Activated naive CD4-positive, alpha-beta T cell treated with anti-CD3 and anti-CD28 coated beads, Interleukin-2, amount 50 U/mL, for 72 hours (primary cell): Measurements from ENCODE around the gene SSBP3. TPM values are rescaled to one million over a fixed set of nuclear protein-coding genes. Genes with fewer than 3 reads are reported as not detected.
"Not testable (repeated sequence)": the region's sequence is repeated elsewhere in the genome, so short reads cannot be mapped to it uniquely, and the experiment has no call there.

Source experiments
- ATAC-seq, 2 donors: fragments of 150-1000 bp; cut with Tn5 transposase; 2 replicates each; pipeline ENCODE4 v1.10.0; 2021; ENCODE audit warnings: mild to moderate bottlenecking in 2 of 2, moderate library complexity in 2 of 2
- DNase-seq, 2 donors: peaks; one replicate each; pipeline ENCODE4 v3.0.0; 2021 to 2022; ENCODE audit warnings: low spot score in 2 of 2
- H3K27ac Mint-ChIP-seq, 2 donors: one replicate each; pipeline ENCODE4 v1.8.0; 2022; ENCODE audit warnings: mild to moderate bottlenecking in 2 of 2, mixed read lengths in 2 of 2
- H3K36me3 Mint-ChIP-seq, 2 donors: one replicate each; pipeline ENCODE4 v1.8.0; 2022; ENCODE audit warnings: mixed read lengths in 2 of 2
- H3K9me3 Mint-ChIP-seq, 2 donors: one replicate each; pipeline ENCODE4 v1.8.0; 2022; ENCODE audit warnings: mixed read lengths in 2 of 2
- total RNA-seq, 2 donors: library from RNA; stranded (reverse); gene quantifications; one replicate each; pipeline ENCODE4 v1.2.3, GENCODE V29; 2022

The SSBP3 gene
- total RNA-seq, 2 donors from 2014 or later, result 66.1 to 80.4 TPM

DNA sequence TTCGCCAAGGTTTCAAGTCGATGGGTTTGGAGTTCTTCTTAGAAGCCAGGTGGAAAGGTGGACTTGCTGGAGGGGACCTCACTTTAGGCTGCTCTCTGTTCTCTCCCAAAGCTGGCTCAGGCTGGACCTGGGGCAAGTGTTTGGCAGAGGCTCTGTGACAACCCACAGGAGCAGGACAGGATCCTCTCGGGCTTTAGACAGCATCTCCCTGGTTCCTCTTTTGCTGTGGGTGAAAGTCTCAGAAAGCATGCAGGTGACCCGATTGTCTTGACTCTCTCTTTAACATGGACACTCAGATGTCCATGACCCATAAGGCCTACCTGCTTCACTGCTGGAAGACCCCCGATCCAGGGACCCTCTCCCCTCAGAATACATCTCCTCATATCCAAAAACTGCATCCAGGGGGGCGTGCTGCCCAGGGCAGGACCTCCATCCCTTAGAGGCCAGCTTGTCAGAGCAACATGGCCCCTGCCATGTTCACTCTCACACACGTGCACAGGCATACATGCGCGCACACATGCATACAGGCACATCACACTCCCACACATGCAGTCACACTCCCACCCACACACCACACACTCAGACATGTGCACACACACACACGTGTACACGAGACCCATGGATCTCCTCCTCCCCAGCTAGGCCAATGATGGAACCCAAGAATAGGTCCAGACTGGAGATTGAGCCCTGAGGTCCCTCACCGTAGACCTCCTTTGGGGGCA, 184.9 kb downstream of the SSBP3 start:
- H3K36me3 Mint-ChIP-seq, result peaks cover 6% of the 10 kb centered on the region in 2 donors
- peak overlapping the region; percentile 65 to 79 for H3K27ac Mint-ChIP-seq
- H3K9me3 Mint-ChIP-seq, result no peaks in the 10 kb centered on the region
- peak in 1 of 2 donors; percentile 6 for ATAC-seq
- no peak for DNase-seq

DNA sequence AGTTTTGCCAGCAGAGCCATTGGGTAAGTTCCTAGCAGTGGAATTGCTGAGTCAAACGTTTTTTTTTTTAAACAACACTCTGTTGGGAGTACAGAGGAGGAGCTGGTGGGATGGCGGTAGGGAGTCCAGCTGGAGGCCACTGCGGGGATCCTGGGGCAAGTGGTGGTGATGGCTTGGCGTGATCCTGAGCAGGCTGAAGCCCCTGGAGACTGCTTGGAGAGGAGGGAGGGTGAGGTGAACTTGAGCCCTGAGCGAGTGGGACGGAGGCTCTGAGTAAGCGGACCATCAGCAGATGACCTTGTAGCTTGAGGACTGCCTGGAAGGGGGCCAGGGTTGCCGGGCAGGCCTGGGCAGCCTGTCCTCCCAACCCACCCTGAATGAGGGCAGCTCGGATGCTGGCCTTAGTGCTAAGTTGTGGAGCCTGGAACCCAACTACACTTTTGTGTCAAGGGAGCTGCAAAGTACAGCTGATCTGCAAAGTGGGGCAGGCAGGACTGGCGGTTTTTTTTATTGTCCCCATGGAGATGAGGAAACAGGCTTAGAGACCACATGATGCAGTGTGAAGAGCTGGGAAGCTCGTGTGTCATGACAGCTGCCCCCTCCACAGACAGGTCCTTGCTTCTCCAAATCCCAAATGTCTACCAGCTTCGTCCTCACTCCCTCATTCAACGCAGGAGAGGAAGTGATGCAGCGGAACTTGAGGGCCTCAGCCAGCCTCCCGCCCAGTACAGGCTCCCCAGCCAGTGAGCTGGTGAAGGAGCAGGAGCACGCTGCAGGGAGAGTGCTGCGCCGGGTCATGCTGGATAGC, 186.0 kb downstream of the SSBP3 start:
- Mint-ChIP-seq H3K27ac (peak overlapping the region; percentile 64 to 88), H3K36me3 (peaks cover 6 to 7% of the 10 kb centered on the region in 2 donors), H3K9me3 (no peaks in the 10 kb centered on the region)
- ATAC-seq (no peak), DNase-seq (no peak)

DNA sequence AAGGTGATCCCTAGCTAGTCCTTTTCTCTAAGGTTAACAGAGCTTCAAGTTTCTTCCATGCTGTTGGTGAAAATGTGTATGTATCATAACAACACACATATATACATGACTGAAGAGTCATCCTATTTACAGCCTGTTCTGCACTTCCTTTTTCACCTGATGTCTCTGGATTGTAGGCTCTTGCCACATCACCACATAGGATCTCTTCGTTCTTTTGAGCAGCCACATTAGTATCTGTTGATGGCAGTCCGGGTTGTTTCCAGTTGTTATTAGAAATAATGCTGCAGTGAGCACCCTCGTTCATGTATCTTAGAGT, 186.5 kb downstream of the SSBP3 start:
- no peaks in the 10 kb centered on the region for H3K9me3 Mint-ChIP-seq
- peaks cover 6 to 7% of the 10 kb centered on the region in 2 donors for H3K36me3 Mint-ChIP-seq
- no peak for ATAC-seq
- H3K27ac Mint-ChIP-seq, result peak overlapping the region; percentile 64 to 89
- no peak for DNase-seq

DNA sequence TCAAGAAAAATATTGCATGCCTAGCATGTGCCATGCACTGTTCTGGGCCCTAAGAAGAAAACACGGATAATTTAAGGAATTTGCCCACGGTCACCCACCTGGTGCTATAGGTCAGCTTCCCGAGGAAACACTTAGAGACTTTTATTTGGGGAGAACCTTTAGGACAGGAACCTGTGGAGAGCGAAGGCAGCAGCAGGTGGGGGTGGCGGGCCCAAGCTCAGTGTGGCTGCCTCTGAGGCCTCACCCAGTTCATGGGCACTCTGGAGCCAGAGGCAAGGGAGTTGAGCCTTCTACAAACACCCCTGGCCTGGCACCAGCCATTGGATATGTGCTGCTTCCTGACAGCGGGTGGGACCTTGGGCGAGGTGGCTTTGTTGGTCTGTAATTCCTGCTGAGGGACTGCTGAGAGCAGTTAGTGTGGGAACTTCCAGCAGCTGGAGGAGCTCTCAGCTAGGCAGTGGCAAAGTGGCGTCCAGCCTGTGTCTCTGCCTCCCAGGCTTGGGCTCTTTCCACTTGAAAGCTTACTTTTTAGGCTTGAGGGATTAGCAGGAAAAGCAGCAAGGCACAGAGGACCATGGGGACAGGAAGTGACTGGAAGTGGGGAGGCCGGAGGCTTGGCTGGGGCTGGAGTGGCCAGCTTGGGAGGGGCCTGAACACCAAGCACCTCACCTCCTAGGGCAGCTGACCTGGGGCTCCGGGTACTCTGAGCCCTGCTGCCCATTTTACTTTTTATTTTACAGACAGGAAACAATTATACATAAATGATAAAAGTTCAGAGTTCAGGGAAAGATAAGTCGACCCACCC, 187.1 kb downstream of the SSBP3 start:
- no peaks in the 10 kb centered on the region for H3K9me3 Mint-ChIP-seq
- no peak for DNase-seq
- peaks cover 6 to 7% of the 10 kb centered on the region in 2 donors for H3K36me3 Mint-ChIP-seq
- no peak for ATAC-seq
- peak overlapping the region; percentile 64 to 89 for H3K27ac Mint-ChIP-seq

DNA sequence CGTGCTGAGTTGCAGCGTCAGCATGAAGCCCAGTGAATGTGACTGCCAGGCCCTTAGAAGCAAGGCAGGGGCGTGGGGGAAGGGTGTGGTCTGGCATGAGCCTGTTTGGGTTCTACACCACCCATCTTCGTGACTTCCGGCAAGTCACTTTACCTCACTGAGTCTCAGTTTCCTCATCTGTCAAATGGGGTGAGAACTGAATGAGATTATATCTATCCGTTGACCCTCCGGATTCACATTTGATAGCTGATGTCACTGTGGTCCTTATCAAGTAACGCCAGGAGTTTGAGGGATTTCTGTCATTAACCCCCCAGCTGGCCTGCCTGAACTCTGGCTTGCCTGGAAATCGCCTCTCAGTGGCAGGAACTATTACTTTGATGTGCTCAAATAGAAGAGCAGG, 190.7 kb downstream of the SSBP3 start:
- no peaks in the 10 kb centered on the region for H3K9me3 Mint-ChIP-seq
- H3K27ac Mint-ChIP-seq, result no peak overlapping the region
- ATAC-seq (no peak), DNase-seq (no peak)
- H3K36me3 Mint-ChIP-seq, result peaks cover 14 to 19% of the 10 kb centered on the region in 2 donors

DNA sequence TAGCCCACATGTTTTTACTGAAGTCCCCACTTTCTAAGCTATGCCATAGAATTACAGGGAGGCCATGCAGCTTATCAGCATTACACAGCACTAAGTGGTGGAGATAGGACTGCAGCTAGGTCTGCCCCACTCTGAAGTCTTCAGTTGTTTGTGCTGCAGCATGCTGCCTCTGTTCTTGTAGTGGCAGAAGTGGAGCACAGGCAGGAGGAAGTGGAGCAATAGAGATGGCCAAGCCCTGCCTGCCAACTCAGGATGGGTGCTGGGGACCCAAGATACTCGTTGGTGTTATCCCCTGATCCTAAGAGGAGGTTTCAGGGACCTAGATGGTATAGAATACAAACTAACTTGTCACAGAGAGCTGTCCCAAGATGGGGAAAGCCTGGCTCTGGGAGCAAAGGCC, 193.3 kb downstream of the SSBP3 start:
- no peak for DNase-seq
- Mint-ChIP-seq H3K36me3 (peaks cover 19 to 24% of the 10 kb centered on the region in 2 donors), H3K27ac (peak overlapping the region in 1 of 2 donors; percentile 16), H3K9me3 (no peaks in the 10 kb centered on the region)
- no peak for ATAC-seq

DNA sequence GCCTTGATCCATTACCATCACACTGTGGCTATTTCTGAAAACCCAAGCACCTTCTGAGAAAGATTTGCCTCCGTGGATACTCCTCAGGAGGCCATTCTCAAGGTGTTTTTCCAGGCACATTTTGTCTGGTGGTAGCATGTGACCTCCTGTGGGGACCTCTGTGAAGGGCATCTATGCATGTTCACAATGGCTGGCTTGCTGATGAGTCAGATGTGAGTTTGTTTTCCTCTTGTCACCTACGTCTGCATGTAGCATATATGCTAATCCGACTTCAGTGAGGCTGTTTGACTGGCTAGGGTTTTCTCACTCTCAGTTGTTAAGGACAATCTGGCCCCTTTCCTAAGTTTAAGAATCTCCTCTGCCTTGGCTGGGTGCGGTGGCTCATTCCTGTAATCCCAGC, 198.3 kb downstream of the SSBP3 start:
- not testable (repeated sequence) for DNase-seq
- peak overlapping the region in 1 of 2 donors; percentile 32 for H3K27ac Mint-ChIP-seq
- ATAC-seq, result peak; percentile 31 to 38

DNA sequence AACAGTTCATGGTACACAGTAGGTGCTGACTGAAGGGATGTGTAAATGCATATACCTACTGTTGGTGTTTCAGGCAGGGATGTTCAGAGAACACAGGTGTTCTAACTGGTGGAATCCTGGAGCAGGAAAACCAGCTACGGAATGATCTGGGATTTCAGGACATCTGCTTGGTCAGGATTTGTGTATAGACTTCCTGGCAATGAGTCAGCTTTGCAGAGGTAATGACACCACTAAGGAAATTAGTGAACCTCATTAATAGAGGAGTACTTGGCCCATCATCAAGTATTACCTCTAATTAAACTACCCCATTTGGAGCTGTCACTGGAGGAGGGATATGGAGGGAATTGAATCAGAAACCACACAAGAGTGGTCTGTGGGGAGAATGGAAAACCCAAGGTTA, 198.9 kb downstream of the SSBP3 start:
- H3K36me3 Mint-ChIP-seq, result peaks cover 28% of the 10 kb centered on the region in 2 donors
- H3K9me3 Mint-ChIP-seq, result no peaks in the 10 kb centered on the region
- no peak for DNase-seq
- H3K27ac Mint-ChIP-seq, result peak overlapping the region; percentile 25 to 90
- ATAC-seq, result no peak

More for the DNA sequence above, 198.3 kb downstream of the SSBP3 start:
- peaks cover 23 to 28% of the 10 kb centered on the region in 2 donors for H3K36me3 Mint-ChIP-seq
- not testable (repeated sequence) for H3K9me3 Mint-ChIP-seq

DNA sequence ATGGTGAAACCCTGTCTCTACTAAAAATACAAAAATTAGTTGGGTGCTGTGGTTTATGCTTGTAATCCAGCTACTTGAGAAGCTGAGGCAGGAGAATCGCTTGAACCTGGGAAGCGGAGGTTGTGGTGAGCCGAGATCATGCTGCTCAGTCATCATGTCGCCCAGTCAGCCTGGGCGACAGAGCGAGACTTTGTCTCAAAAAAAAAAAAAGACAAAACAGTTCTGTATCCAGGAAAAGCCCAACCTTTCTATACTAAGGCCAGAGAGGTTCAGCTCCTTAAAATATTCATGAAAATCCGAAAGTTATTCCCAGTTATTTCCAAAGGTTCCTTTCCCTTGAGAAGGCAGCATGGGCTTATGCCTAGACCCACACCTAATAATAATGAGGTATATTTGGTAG, 202.0 kb downstream of the SSBP3 start:
- ATAC-seq (no peak), DNase-seq (no peak)
- peaks cover 27% of the 10 kb centered on the region in 2 donors for H3K36me3 Mint-ChIP-seq
- no peaks in the 10 kb centered on the region for H3K9me3 Mint-ChIP-seq
- H3K27ac Mint-ChIP-seq, result no peak overlapping the region

DNA sequence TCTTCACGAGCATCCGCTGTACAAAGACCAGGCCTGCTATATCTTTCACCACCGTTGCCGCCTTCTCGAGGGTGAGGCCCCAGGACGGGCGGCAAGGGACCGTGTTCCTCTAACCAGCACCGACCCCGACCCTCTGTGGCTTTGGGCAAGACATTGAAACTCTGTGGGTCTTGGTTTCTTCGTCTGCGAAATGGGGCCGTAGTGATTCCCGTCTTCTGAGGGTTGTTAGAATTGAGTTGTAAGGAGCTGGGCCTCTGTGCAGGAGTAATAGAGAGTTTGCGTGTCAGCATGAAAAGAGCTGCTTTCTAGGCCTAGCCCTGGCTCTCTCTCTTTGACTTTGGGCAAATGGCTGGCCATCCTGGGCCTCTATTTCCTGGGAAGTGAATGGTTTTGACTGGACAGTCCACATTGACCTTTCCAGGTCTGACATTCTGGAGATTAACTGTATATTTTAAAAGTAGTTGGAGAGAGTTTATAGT, 205.6 kb downstream of the SSBP3 start:
- peaks cover 16 to 18% of the 10 kb centered on the region in 2 donors for H3K36me3 Mint-ChIP-seq
- ATAC-seq (peak in 1 of 2 donors; percentile 13), DNase-seq (no peak)
- peak overlapping the region; percentile 89 to 96 for H3K27ac Mint-ChIP-seq
- H3K9me3 Mint-ChIP-seq, result no peaks in the 10 kb centered on the region

DNA sequence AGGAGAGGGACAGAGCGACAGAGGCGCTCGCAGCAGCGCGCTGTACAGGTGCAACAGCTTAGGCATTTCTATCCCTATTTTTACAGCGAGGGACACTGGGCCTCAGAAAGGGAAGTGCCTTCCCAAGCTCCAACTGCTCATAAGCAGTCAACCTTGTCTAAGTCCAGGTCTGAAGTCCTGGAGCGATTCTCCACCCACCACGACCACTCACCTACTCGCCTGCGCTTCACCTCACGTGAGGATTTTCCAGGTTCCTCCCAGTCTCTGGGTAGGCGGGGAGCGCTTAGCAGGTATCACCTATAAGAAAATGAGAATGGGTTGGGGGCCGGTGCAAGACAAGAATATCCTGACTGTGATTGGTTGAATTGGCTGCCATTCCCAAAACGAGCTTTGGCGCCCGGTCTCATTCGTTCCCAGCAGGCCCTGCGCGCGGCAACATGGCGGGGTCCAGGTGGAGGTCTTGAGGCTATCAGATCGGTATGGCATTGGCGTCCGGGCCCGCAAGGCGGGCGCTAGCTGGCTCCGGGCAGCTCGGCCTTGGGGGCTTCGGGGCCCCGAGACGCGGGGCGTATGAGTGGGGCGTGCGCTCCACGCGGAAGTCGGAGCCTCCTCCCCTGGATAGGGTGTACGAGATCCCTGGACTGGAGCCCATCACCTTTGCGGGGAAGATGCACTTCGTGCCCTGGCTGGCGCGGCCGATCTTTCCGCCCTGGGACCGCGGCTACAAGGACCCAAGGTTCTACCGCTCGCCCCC, 206.3 kb downstream of the SSBP3 start, which contains the start of the genes CYB5RL and MRPL37:
TSS of gene CYB5RL (minus strand) at position 266 of the 754 bp plus-strand sequence. CDS start 4,414 bp downstream, outside the sequence.
TSS of gene MRPL37 (plus strand) at position 403 of the 754 bp plus-strand sequence. CDS start at position 480, 77 bp downstream.
- DNase-seq, result peak; percentile 87 to 92
- peaks cover 10 to 18% of the 10 kb centered on the region in 2 donors for H3K36me3 Mint-ChIP-seq
- peak; percentile 98 to 99 for ATAC-seq
- peak within 1 kb of the TSS; percentile 89 to 96 for H3K27ac Mint-ChIP-seq
- no peaks in the 10 kb centered on the region for H3K9me3 Mint-ChIP-seq

DNA sequence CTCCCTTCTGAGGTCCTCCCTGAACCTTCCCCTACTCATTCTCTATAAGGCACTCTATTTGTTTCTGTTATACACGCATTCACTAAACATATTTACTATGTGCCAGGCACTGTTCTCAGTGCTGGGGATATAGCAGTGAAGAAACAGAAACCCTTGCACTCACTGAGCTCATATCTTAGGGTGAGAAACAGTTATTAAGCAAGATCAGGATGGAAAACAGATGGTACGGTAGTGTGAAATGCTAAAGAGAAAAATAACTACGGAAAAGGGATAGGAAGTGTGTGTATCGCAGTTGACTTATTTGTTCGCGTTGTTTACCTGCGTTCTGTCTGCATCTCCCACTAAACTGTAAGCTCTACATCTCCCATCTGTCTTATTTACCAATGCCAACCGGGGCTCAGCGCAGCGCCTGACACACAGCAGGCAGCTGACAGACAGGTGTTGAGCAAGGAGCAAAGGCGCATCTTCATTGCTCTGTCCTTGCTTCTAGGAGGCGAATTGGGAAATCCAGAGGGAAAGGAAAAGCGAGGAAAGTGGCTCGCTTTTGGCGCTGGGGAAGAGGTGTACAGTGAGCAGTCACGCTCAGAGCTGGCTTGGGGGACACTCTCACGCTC, 206.9 kb downstream of the SSBP3 start:
- DNase-seq (peak in 1 of 2 donors; percentile 10), ATAC-seq (peak in 1 of 2 donors; percentile 1)
- Mint-ChIP-seq H3K27ac (peak overlapping the region; percentile 15 to 89), H3K9me3 (no peaks in the 10 kb centered on the region), H3K36me3 (peaks cover 8 to 18% of the 10 kb centered on the region in 2 donors)

DNA sequence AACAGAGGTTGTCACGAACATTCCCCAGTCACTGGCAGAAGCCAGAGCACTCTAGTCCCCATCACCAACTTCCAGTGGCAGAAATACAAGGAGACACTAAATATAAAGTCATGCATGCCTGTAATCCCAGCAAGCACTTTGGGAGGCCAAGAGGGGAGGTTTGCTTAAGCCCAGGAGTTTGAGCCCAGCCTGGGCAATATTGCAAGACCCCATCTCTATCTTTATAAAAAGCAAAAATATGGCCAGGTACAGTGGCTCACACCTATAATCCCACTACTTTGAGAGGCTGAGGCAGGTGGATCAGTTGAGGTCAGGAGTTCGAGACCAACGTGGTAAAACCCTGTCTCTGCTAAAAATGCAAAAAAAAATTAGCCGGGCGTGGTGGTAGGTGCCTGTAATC, 212.7 kb downstream of the SSBP3 start:
- H3K9me3 Mint-ChIP-seq, result no peaks in the 10 kb centered on the region
- H3K36me3 Mint-ChIP-seq, result no peaks in the 10 kb centered on the region
- no peak overlapping the region for H3K27ac Mint-ChIP-seq
- DNase-seq (no peak), ATAC-seq (no peak)

DNA sequence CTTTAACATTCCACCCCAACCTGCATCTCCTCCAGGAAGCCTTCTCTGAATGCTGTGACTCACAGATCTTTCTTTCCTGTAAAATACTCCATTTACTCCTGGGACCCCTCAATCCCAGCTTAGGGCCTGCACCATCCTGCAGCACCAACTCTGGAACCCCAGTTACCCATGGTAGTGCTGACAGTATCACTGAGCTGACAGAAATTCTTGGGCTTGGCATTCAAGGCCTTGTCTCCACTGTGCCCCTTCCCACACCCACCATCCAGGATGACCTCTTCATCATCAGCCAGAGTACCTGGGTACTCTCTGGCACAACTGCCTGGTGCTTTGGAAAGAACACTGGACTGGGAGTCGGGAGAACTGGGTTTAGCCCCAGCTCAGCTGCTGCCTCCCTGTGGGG, 214.7 kb downstream of the SSBP3 start:
- Mint-ChIP-seq H3K9me3 (no peaks in the 10 kb centered on the region), H3K27ac (no peak overlapping the region), H3K36me3 (no peaks in the 10 kb centered on the region)
- DNase-seq (no peak), ATAC-seq (no peak)

DNA sequence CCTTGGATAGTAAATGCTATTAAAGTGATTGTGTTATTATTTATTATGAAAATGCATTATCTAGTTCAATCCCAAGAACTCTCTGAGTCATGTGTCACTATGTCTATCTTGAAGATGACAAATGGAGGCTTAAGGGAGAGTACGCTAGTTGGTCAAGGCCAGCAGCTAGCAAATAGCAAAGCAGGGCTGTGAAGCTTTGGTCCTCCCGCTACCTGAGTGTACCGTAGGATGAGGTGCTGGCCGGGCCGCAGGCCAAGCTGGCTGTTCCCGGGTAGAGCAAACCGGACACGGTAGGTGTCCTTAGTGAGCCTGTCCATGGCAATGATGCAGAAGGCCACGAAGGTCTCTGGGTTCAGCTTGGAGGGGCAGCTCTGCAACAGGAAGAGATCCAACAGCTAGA, 215.7 kb downstream of the SSBP3 start:
- Mint-ChIP-seq H3K9me3 (no peaks in the 10 kb centered on the region), H3K27ac (no peak overlapping the region)
- DNase-seq, result no peak

More for the DNA sequence above, 215.7 kb downstream of the SSBP3 start:
- H3K36me3 Mint-ChIP-seq, result peaks cover 5 to 7% of the 10 kb centered on the region in 2 donors
- ATAC-seq, result no peak
